GM19463 (cell line): ENCODE results near the gene CHCHD1.
A peak's percentile ranks its signal among the peaks of the same experiment; 100 is the strongest.
"Not testable (repeated sequence)": the region's sequence is repeated elsewhere in the genome, so short reads cannot be mapped to it uniquely, and the experiment has no call there.

ENCODE experiments used
- ATAC-seq: cut with Tn5 transposase; IDR thresholded peaks from one replicate; pipeline ENCODE4 v1.9.1; 2021; ENCODE audit warnings: mild to moderate bottlenecking, moderate library complexity; ENCODE audit not compliant: unreplicated experiment

Gene CHCHD1

DNA sequence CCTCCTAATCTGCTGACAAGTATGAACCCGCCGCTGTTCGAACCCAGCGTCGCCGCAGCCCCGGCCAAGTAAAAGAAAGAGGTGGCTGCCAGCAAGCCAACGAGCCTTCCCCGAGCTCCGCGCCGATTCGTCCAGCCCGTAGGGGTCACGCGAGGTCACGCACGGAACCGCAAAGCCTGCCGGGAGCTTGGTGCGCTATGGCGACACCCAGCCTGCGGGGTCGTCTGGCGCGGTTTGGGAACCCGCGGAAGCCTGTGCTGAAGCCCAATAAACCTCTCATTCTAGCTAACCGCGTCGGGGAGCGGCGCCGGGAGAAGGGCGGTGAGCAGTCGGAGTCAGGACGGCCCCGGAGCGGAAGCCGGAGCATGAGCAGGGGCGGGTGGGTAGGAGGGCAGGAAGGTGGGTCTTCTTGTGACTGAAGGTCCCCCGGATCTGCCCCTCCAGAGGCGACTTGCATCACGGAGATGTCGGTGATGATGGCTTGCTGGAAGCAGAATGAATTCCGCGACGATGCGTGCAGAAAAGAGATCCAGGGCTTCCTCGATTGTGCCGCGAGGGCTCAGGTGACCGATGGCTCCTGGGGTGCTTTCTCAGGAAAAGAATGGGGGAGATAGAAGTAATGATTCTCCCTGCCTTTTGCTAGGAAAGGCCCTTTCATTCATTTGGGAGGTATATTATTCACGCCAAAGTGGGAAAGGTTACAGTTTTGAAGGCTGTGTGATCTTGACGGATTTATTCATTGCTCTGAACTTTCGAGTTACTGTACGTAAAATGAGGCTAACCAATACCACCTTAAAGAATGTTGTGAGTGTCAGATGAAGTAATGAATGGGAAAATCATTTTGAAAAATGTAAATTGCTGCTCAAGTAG lies at the start of gene CHCHD1:
Gene CHCHD1, plus strand, starts transcription at position 170 of the 870 bp plus-strand sequence. Its CDS starts 28 bp downstream, at position 198.
- ATAC-seq = peak; percentile 57

- ATAC-seq = no peak
Measured at GRCh38 chr10:73732426-73732825, 49.4 kb upstream of the CHCHD1 start.

DNA sequence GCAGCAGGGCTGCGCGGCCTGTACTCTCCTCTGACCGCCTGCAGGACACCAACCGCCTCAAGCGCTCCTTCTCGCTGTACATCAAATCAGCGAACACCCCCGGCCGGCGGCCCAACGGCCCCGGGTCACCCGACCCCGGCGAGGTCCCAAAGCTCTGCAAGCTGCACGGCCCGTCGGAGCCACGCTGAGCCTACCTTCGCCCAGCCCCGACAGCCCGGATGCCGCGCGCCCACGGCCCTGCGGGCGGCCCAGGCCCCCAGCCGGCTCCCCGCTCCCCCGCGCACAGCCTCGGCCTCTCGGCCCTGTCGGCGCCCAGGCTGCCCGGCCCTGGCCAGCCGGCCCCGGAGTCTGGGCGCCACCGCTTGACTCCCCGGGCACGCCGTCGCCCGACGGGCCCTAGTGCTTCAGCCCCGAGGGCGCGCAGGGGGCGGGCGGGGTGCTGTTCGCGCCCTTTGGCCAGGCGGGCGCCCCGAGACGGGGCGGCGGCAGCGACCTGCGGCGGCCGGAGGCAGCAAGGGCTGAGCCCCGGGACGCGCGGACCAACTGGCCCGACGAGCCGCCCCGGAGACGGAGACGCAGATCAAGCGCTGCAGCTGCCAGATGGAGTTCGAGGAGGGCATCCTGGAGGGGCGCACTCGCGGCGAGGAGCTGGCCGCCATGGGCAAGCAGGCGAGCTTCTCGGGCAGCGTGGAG lies 48.8 kb upstream of the CHCHD1 start:
- no peak for ATAC-seq

DNA sequence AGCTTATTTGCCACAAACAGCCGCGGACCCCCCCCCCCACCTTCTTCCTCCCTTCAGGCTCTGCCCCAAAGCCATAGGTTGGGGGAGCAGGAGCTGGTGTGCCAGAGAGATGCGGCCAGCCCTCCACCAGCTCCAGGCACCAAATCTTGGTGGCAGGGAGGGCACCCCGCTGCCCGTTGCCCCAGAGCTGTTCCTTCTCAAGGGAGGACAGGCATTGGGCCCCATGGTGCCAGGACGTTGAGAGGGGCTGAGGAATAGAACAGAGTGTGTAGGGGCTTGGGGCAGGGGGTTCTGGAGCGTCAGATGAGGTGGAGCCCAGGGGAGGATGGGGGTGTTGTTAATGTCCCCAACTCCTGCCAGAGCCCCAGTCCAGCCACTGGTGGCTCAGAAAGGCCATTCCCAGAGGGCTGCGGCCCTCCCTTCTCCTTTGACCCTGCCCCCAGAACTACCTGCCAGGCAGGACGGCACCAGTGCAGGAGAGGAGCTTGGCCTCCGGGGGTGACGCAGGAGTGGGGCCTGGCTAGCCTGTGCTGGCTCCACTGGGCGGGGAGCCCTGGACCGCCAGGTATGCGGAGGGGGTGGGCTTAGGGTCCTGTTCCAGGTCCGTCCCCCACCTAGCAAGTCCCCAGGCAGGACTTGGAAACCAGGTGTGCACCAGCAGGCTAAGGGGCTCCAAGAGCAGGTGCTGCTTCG lies 47.7 kb upstream of the CHCHD1 start:
- ATAC-seq = no peak

- ATAC-seq = no peak
Measured at GRCh38 chr10:73734796-73735305, 47.0 kb upstream of the CHCHD1 start.

DNA sequence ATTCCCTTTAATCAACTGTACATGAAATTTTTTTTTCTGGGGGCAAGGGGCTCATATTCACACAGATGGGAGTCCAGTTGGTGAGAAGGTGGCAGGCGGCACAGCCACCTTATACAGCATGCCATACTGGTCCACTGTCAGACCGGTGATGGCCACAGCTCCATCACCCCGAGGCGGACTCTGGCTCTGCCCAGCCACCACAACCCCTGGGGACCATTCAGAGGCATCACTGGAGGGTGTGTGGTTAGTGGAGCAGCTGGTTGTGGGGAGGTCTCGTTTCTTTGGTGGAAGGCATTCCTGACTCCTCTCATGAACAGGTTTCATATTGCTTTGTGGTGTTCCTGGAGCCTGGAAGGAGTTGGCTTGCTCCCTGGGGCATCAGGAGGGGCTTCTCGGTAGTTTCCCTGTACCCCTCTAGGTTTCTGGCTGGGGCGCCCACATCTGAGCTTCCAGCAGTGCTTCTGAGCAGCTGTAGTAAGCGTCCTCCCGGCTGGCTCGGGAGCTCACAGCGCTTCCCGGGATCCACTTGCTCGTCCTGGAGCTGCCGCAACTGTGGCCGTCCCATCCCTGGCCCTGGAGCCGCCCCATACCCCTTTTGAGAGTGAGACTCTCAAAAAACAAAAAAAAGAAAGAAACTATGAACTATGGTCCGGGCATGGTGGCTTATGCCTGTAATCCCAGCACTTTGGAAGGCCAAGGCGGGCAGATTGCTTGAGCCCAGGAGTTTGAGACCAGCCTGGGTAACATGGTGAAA lies 41.2 kb upstream of the CHCHD1 start:
- not testable (repeated sequence) for ATAC-seq

GRCh38 chr10:73742454-73742734 lies 39.5 kb upstream of the CHCHD1 start:
- ATAC-seq = no peak

- ATAC-seq = no peak
Measured at GRCh38 chr10:73743327-73743904, 38.4 kb upstream of the CHCHD1 start.

DNA sequence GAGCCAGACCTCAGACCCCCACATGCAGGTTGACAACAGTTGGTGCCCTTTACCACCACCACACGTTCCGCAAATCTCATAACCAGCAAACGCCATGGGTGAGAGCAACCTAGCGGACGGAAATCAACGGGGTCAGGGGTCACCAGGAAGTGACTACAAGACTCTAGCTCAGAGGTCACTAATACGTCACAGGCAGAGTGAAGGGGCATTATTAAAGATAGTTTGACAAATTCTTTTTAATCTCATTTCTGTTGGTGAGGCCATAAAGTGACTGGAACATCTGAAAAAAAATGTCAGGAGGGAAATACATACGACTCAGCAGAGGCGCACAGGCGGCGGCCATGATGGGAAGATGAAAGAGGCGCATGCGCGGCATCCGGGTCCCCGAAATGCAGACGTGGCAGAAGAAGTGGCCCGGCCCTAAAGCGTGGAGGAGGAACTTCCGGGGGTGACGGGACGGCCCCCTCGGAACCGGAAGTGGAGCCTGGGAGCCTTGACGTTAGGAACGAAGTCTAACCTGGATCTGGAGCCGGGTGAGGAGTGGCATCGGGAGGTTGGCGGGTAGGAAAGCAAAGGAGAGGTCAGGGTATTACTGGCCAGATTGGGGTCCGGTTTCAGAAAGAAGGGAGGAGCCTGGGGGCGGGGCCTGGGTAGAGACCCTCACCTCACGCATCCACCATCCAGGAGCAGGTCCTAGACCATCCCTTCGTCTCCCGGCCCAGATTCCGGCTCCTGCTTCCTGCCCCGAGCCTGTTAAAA lies 37.8 kb upstream of the CHCHD1 start, which contains the start of gene SEC24C:
Gene SEC24C, plus strand, starts transcription at position 468 of the 759 bp plus-strand sequence. CDS start 2,461 bp downstream, outside the sequence.
- peak; percentile 92 for ATAC-seq

DNA sequence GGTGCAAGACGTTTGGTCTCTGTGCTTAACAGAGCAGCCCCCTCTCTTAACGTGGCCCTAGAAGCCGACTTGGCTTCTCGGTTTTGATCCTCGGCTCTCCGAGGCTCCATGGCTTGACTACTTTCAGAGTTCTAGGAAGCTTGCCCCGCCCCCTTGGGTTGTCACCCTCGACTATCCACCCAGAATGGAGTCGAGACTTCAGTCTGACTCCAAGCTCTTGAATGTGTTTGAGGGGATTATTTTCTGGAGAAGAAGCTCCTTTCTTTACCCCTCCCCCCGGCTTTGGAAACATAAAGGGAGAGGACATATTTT lies 37.2 kb upstream of the CHCHD1 start:
- peak; percentile 22 for ATAC-seq

- no peak for ATAC-seq
Measured at GRCh38 chr10:73746721-73747120, 35.1 kb upstream of the CHCHD1 start.

- ATAC-seq = no peak
Measured at GRCh38 chr10:73750819-73751218, 31.0 kb upstream of the CHCHD1 start.

GRCh38 chr10:73756183-73756582 lies 25.7 kb upstream of the CHCHD1 start:
- no peak for ATAC-seq

GRCh38 chr10:73758704-73759511 lies 22.9 kb upstream of the CHCHD1 start:
- ATAC-seq = no peak

- no peak for ATAC-seq
Measured at GRCh38 chr10:73759512-73760115, 22.2 kb upstream of the CHCHD1 start.

DNA sequence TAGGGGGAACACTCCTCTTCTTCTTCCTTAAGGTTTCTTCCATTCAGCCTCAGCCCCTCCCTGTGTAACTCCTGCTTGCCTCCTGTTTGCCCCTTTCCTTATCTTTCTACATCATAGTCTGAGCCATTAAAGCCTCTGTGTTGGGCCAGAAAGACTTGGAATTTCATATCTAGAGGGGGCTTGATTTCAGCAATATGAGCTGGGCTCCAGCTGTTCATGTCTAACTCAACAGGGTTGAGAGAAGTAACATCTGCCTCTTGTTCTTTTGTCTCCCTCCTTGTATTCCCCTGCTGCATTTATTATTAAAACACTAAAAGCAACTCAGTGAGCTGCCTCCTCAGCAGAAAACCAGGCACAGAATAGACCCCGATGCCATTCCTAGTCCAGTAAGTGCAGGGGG lies 20.1 kb upstream of the CHCHD1 start:
- no peak for ATAC-seq

DNA sequence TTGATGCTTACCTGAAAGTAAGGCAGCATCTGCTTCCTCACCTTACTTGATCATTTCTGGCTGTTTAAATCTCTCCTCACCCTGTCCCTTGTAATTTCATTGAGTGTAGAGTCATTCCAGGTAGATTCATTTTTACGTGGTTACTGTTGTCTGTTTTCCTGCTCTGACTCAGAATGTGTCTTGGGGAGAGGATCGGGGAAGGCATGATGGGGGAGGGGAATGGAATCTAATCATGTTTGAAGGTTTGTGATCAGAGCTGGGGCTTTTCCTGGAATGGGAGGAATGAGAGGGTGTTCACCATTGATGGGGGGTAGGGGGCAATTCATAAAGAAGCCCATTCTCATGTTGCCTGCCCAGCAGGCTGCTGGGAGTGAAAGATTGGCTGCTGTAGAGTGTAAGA lies 18.9 kb upstream of the CHCHD1 start:
- ATAC-seq = no peak

DNA sequence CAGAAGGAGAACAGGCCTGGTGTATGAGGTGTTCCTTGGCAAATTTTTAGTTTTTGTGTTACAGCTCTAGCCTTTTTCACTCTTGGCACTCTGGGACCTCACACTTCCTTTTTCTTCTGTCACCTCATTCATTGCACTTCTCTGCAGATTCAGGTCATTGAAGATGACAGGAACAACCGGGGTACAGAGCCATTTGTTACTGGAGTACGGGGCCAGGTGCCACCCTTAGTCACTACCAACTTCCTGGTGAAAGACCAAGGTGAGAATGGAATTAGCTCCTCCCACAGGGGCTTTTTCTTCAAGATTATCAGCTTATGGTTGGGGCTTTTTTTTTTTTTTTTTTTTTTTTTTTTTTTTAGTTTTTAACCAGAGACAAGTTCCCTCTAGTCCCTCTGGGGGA lies 18.5 kb upstream of the CHCHD1 start:
- ATAC-seq = no peak

DNA sequence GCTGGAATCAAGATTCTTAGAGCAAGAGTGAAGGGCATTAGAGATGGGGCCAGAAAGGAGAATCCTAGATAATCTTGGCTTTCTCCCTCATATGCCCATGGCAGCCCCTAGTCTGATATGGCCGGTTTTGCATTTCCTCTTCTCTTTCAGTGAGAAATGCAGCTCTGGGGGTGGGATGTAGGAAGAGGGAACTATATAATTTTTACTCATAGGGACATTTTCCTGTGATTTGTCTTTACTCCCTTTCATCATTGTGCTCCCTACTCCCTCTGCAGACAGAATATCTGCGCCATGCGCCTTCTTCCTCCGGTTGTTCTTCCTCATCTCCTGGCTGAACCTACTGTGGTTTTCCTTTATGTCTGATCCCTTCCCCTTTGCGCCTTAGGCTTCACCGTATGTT lies 16.8 kb upstream of the CHCHD1 start:
- no peak for ATAC-seq
